Mucosa of descending colon (tissue), 3 donors: Measurements from ENCODE around the gene ATG12. TPM values are rescaled to one million over a fixed set of nuclear protein-coding genes. Genes with fewer than 3 reads are reported as not detected.
"Not testable (repeated sequence)": the region's sequence is repeated elsewhere in the genome, so short reads cannot be mapped to it uniquely, and the experiment has no call there.

Source experiments
- ATAC-seq: fragments of 200-7000 bp; cut with Tn5 transposase; one replicate; pipeline ENCODE4 v1.9.1; 2020; ENCODE audit warnings: mild to moderate bottlenecking, moderate library complexity
- DNase-seq, 3 donors: peaks; one replicate each; pipeline ENCODE4 v3.0.0-alpha.2; 2020
- H3K36me3 ChIP-seq: fragments of 200-600 bp; one replicate; pipeline ENCODE4 v1.8.0; 2021; ENCODE audit warnings: low read depth, mild to moderate bottlenecking
- H3K4me1 ChIP-seq: fragments of 200-600 bp; one replicate; pipeline ENCODE4 v1.8.0; 2021; ENCODE audit warnings: low read depth, mild to moderate bottlenecking
- H3K4me3 ChIP-seq: fragments of 200-600 bp; one replicate; pipeline ENCODE4 v1.8.0; 2021; ENCODE audit warnings: mild to moderate bottlenecking
- H3K9me3 ChIP-seq: fragments of 200-600 bp; one replicate; pipeline ENCODE4 v1.8.0; 2021; ENCODE audit warnings: mild to moderate bottlenecking
- CTCF ChIP-seq: fragments of 200-600 bp; IDR thresholded peaks from one replicate; pipeline ENCODE4 v1.8.0; 2022; ENCODE audit warnings: antibody characterized with exemption, mild to moderate bottlenecking
- intact Hi-C, 2 donors: fragments of 100-400 bp; cut with DNase I in 1 of 2; cut with micrococcal nuclease in 1 of 2; formaldehyde crosslinking; loops; one replicate each; pipeline versions ENCODE4 v1.11.0 to v1.11.1; 2022; cut with DNase I, micrococcal nuclease
- long read RNA-seq, 2 donors: library from polyadenylated mRNA; unstranded; transcript quantifications; one replicate each; pipeline ENCODE4 v2.0.0, GENCODE V29; 2019 to 2021
- total RNA-seq, 3 donors: library from RNA; stranded (reverse); fragmentation: NEBNext Ultra II Directional in 2 of 3; extraction: Animal tissue kit (Norgen Biotek cat#: 25700) in 2 of 3; gene quantifications; one replicate each; pipeline versions ENCODE4 v1.2.1 to v1.2.4, GENCODE V29; 2021 to 2023
- donor health status: DM: no; HTN: no; CAD: no; lungs with moderate emphysema.
- donor health status: DM: no; HTN: no; CAD: no.
- donor health status: DM: no; HTN: yes; CAD: no.

Gene ATG12
- 10 to 100 TPM; 31.9 to 39.2 (median 37.5) TPM for total RNA-seq
- long read RNA-seq, donor 1, full-length matches to known transcripts: 26 of 27 reads
- long read RNA-seq, donor 1, partial matches to known transcripts: 0 of 27 reads
- long read RNA-seq, donor 1, other reads (novel, unspliced or antisense): 1 of 27 reads
- long read RNA-seq, donor 2, full-length matches to known transcripts: 45 of 48 reads
- long read RNA-seq, donor 2, partial matches to known transcripts: 0 of 48 reads
- long read RNA-seq, donor 2, other reads (novel, unspliced or antisense): 3 of 48 reads

GRCh38 chr5:115841382-115842088, at the start of gene ATG12, which contains the start of gene AP3S1:
ATG12 (minus strand) TSS chr5:115841565; CDS start chr5:115841552, 13 bp downstream.
AP3S1 (plus strand) TSS chr5:115841935; CDS start chr5:115842038, 103 bp downstream.
- ATAC-seq (peak; percentile 97), DNase-seq (peak; percentile 95 to 96 (median 96))
- Histone ChIP-seq H3K4me1 (peaks cover 32% of the 10 kb centered on the region), H3K4me3 (peak within 1 kb of the TSS; percentile 94), H3K9me3 (no peaks in the 10 kb centered on the region), H3K36me3 (peaks cover 7% of the 10 kb centered on the region)
- no peak for TF ChIP-seq CTCF
- intact Hi-C loops: loop anchor here in 1 of 2 donors (5.0 kb wide), 2 partner anchors 214 to 299 kb away; partner anchors contain the start of genes FEM1C and TMED7

- DNase-seq: no peak
- no peaks in the 10 kb centered on the region for H3K36me3 ChIP-seq
- H3K9me3 ChIP-seq: no peaks in the 10 kb centered on the region
- intact Hi-C loops: no loop called here
- H3K4me3 ChIP-seq: no peak overlapping the region
- TF ChIP-seq CTCF: no peak
- no peak for ATAC-seq
- peaks cover 9% of the 10 kb centered on the region for H3K4me1 ChIP-seq
Measured at GRCh38 chr5:115888027-115888426, 46.7 kb upstream of the ATG12 start.

GRCh38 chr5:115885208-115885607, 43.8 kb upstream of the ATG12 start:
- H3K9me3 ChIP-seq, intact Hi-C loops: not testable (repeated sequence)
- peak in 2 of 3 donors; percentile 10 to 25 for DNase-seq

GRCh38 chr5:115884704-115885103, 43.3 kb upstream of the ATG12 start:
- DNase-seq (no peak), ATAC-seq (no peak)
- no peaks in the 10 kb centered on the region for H3K36me3 ChIP-seq
- TF ChIP-seq CTCF: no peak
- no peaks in the 10 kb centered on the region for H3K9me3 ChIP-seq
- peaks cover 9% of the 10 kb centered on the region for H3K4me1 ChIP-seq
- H3K4me3 ChIP-seq: no peak overlapping the region
- intact Hi-C loops: no loop called here

More at GRCh38 chr5:115885208-115885607, 43.8 kb upstream of the ATG12 start:
- ATAC-seq: peak; percentile 64
- H3K4me3 ChIP-seq, H3K36me3 ChIP-seq, H3K4me1 ChIP-seq: not testable (repeated sequence)

GRCh38 chr5:115882434-115882833, 41.1 kb upstream of the ATG12 start:
- H3K4me1 ChIP-seq, ATAC-seq, DNase-seq, H3K36me3 ChIP-seq, H3K9me3 ChIP-seq, H3K4me3 ChIP-seq, intact Hi-C loops: not testable (repeated sequence)

GRCh38 chr5:115877342-115877741, 36.0 kb upstream of the ATG12 start:
- DNase-seq, H3K9me3 ChIP-seq, H3K4me3 ChIP-seq, ATAC-seq, H3K36me3 ChIP-seq, H3K4me1 ChIP-seq, intact Hi-C loops: not testable (repeated sequence)

- Histone ChIP-seq H3K36me3 (no peaks in the 10 kb centered on the region), H3K4me3 (no peak overlapping the region), H3K9me3 (no peaks in the 10 kb centered on the region), H3K4me1 (no peaks in the 10 kb centered on the region)
- intact Hi-C loops: no loop called here
- no peak for ATAC-seq
- TF ChIP-seq CTCF: no peak
- DNase-seq: no peak
Measured at GRCh38 chr5:115875447-115875846, 34.1 kb upstream of the ATG12 start.
